ENCODE measurements around the gene TIMM10. TPM values are rescaled to one million over a fixed set of nuclear protein-coding genes. Genes with fewer than 3 reads are reported as not detected.

TIMM10 gene
- total RNA-seq, 4 donors from 2014 or later: 26.2 to 43.0 (median 40.1) TPM

GRCh38 chr11:57512646-57513451 lies 17.7 kb downstream of the TIMM10 start:
- Histone ChIP-seq H3K36me3 (no peaks in the 10 kb centered on the region), H3K27ac (peak overlapping the region; percentile 26), H3K4me3 (no peak overlapping the region), H3K27me3 (no peaks in the 10 kb centered on the region), H3K9me3 (no peaks in the 10 kb centered on the region), H3K4me1 (peaks cover 31% of the 10 kb centered on the region)
- DNase-seq (ENCODE audit: low spot score in 2 of 2): no peak
- TF ChIP-seq POLR2AphosphoS5 (IDR thresholded peaks at IDR 0.05) (no peak), POLR2A (IDR thresholded peaks at IDR 0.05) (no peak), CTCF (IDR thresholded peaks at IDR 0.05) (no peak), EP300 (IDR thresholded peaks at IDR 0.05) (no peak)
- WGBS: 56% methylated on average over 12 of the region's 12 CpGs

- WGBS: 91% methylated on average over 6 of the region's 6 CpGs
- no peaks in the 10 kb centered on the region for H3K27me3 ChIP-seq
- DNase-seq (ENCODE audit: low spot score in 2 of 2): no peak
These were observed 18.7 kb downstream of the TIMM10 start for GRCh38 chr11:57511741-57512430.

GRCh38 chr11:57508341-57509170 lies 22.0 kb downstream of the TIMM10 start:
- Histone ChIP-seq H3K4me3 (no peak overlapping the region), H3K36me3 (no peaks in the 10 kb centered on the region), H3K27ac (no peak overlapping the region), H3K27me3 (no peaks in the 10 kb centered on the region), H3K9me3 (no peaks in the 10 kb centered on the region), H3K4me1 (peaks cover 6% of the 10 kb centered on the region)
- no peak for DNase-seq (ENCODE audit: low spot score in 2 of 2)
- WGBS: 72% methylated on average over 7 of the region's 7 CpGs
- no peak for TF ChIP-seq POLR2A (IDR thresholded peaks at IDR 0.05)
- no peak for TF ChIP-seq POLR2AphosphoS5 (IDR thresholded peaks at IDR 0.05)
- TF ChIP-seq EP300 (IDR thresholded peaks at IDR 0.05): no peak
- no peak for TF ChIP-seq CTCF (IDR thresholded peaks at IDR 0.05)

More at GRCh38 chr11:57511741-57512430, 18.7 kb downstream of the TIMM10 start:
- H3K4me3 ChIP-seq: no peak overlapping the region
- H3K9me3 ChIP-seq: no peaks in the 10 kb centered on the region
- peaks cover 31% of the 10 kb centered on the region for H3K4me1 ChIP-seq
- no peak overlapping the region for H3K27ac ChIP-seq
- no peaks in the 10 kb centered on the region for H3K36me3 ChIP-seq
- TF ChIP-seq CTCF (IDR thresholded peaks at IDR 0.05) (no peak), EP300 (IDR thresholded peaks at IDR 0.05) (no peak), POLR2AphosphoS5 (IDR thresholded peaks at IDR 0.05) (no peak), POLR2A (IDR thresholded peaks at IDR 0.05) (no peak)

DNA sequence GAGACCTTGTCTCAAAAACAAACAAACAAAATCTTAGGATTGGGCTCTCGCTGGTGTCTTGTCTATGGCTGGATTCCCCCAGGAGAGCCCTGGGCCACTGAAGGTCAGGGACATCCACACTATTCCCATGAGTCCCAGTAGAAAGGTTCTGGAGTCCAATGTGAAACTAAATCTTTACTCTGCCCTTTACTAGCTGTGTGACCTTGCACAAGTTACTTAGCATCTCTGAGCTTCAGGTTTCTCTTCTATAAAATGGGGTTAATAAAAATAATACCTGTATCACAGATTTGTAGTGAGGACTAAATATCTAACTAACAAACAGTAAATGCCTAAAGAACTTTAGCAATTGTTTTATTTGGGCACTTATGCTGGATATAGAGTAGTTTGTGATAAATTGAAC lies 24.0 kb downstream of the TIMM10 start:
- WGBS: 92% methylated on average over 1 of the region's 1 CpG

More for the DNA sequence above, 24.0 kb downstream of the TIMM10 start:
- H3K4me3 ChIP-seq: no peak overlapping the region
- H3K27ac ChIP-seq: no peak overlapping the region
- H3K9me3 ChIP-seq: no peaks in the 10 kb centered on the region
- TF ChIP-seq EP300 (IDR thresholded peaks at IDR 0.05) (no peak), POLR2AphosphoS5 (IDR thresholded peaks at IDR 0.05) (no peak), CTCF (IDR thresholded peaks at IDR 0.05) (no peak), POLR2A (IDR thresholded peaks at IDR 0.05) (no peak)
- H3K36me3 ChIP-seq: no peaks in the 10 kb centered on the region
- no peak for DNase-seq (ENCODE audit: low spot score in 2 of 2)
- H3K4me1 ChIP-seq: no peaks in the 10 kb centered on the region
- no peaks in the 10 kb centered on the region for H3K27me3 ChIP-seq
